HepG2 (cell line): ENCODE measurements around the gene RIPOR1. TPM values are rescaled to one million over a fixed set of nuclear protein-coding genes. Genes with fewer than 3 reads are reported as not detected.

Source experiments
- CREB1 ChIP-seq, 2 experiments: fragments of 450-650 bp in 1 of 2; IDR thresholded peaks; 2 replicates each; pipeline ENCODE4 v1.6.1; 2016 to 2017; ENCODE audit warnings: control low read depth in 1 of 2, mild to moderate bottlenecking in 1 of 2, missing compliant biosample characterization in 1 of 2, missing genetic modification characterization in 1 of 2
- HNRNPK ChIP-seq: fragments of 200-400 bp; formaldehyde crosslinking; IDR thresholded peaks from 2 replicates; pipeline ENCODE4 v1.6.1; 2018; ENCODE audit warnings: low read length, low read depth, moderate library complexity, mild to moderate bottlenecking; ENCODE audit not compliant: poor library complexity, severe bottlenecking
- HNRNPUL1 ChIP-seq: fragments of 200-400 bp; formaldehyde crosslinking; IDR thresholded peaks from 2 replicates; pipeline ENCODE4 v1.6.1; 2017; ENCODE audit warnings: low read depth, mild to moderate bottlenecking, low read length, moderate library complexity
- PHF8 ChIP-seq: sonication (generic); formaldehyde crosslinking; IDR thresholded peaks from 2 replicates; pipeline ENCODE4 v1.5.0; 2020; ENCODE audit warnings: missing genetic modification reagents
- RARA ChIP-seq: IDR thresholded peaks from 2 replicates; pipeline ENCODE4 v1.6.1; 2016; ENCODE audit warnings: missing genetic modification reagents, missing compliant biosample characterization
- SOX5 ChIP-seq: IDR thresholded peaks from 2 replicates; pipeline ENCODE4 v1.6.1; 2016; ENCODE audit warnings: borderline replicate concordance
- SUZ12 ChIP-seq: fragments of 150-350 bp; IDR thresholded peaks from 2 replicates; pipeline ENCODE4 v1.6.1; 2014; ENCODE audit warnings: low read depth, low read length
- U2AF2 ChIP-seq: fragments of 200-400 bp; formaldehyde crosslinking; IDR thresholded peaks from 2 replicates; pipeline ENCODE4 v1.6.1; 2017; ENCODE audit warnings: low read depth, mild to moderate bottlenecking, low read length
- ZNF563 ChIP-seq: sonication (generic); formaldehyde crosslinking; IDR thresholded peaks from 2 replicates; pipeline ENCODE4 v1.8.0; 2022; ENCODE audit warnings: mild to moderate bottlenecking, moderate library complexity, missing genetic modification reagents
- ZNF572 ChIP-seq: sonication (generic); formaldehyde crosslinking; IDR thresholded peaks from 2 replicates; pipeline ENCODE4 v1.5.1; 2020; ENCODE audit warnings: mild to moderate bottlenecking, missing genetic modification reagents
- ZNF644 ChIP-seq: IDR thresholded peaks from 2 replicates; pipeline ENCODE4 v1.6.1; 2016; ENCODE audit warnings: low read depth
- ZNF720 ChIP-seq: sonication (generic); formaldehyde crosslinking; IDR thresholded peaks from 2 replicates; pipeline ENCODE4 v1.4.0; 2020; ENCODE audit warnings: missing genetic modification reagents
- ZNF775 ChIP-seq: sonication (generic); formaldehyde crosslinking; IDR thresholded peaks from 2 replicates; pipeline ENCODE4 v1.4.0; 2020; ENCODE audit warnings: missing genetic modification reagents, mild to moderate bottlenecking, moderate library complexity, borderline replicate concordance
- polyA plus RNA-seq, 8 experiments: library from polyadenylated mRNA; depleted of rRNA in 3 of 8; stranded (reverse) in 7 of 8; unstranded in 1 of 8; fragments of >200 nt; fragmentation: Illumina TruSeq in 4 of 8; extraction: Trizol in 4 of 8; gene quantifications; 2 replicates each; pipeline versions ENCODE4 v1.2.1 to v1.2.3, GENCODE V29; 2011 to 2016; ENCODE audit warnings: low read depth in 4 of 8, missing spikeins in 1 of 8, mixed read lengths in 1 of 8; ENCODE audit not compliant: insufficient read depth in 1 of 8
- total RNA-seq, 5 experiments: library from RNA; depleted of rRNA; stranded (reverse); fragments of >200 nt; fragmentation: Illumina TruSeq; extraction: Trizol; gene quantifications; 2 replicates each; pipeline ENCODE4 v1.2.3, GENCODE V29; 2016; ENCODE audit warnings: low read depth in 1 of 5
- TF ChIP-seq, protein P1 (sequence below): sonication (generic); formaldehyde crosslinking; IDR thresholded peaks from 2 replicates; pipeline ENCODE4 v1.5.1; 2020; ENCODE audit warnings: mild to moderate bottlenecking, missing genetic modification reagents
- TF ChIP-seq, protein P2 (sequence below): sonication (generic); formaldehyde crosslinking; IDR thresholded peaks from 2 replicates; pipeline ENCODE4 v1.4.0; 2020; ENCODE audit warnings: missing genetic modification reagents
- TF ChIP-seq, protein P3 (sequence below): sonication (generic); formaldehyde crosslinking; IDR thresholded peaks from 2 replicates; pipeline ENCODE4 v1.4.0; 2020; ENCODE audit warnings: missing genetic modification reagents
- TF ChIP-seq, protein P4 (sequence below), 2 experiments: fragments of 450-650 bp in 1 of 2; sonication (generic) in 1 of 2; formaldehyde crosslinking; IDR thresholded peaks; 2 replicates each; pipeline versions ENCODE4 v1.5.0 to v1.8.0; 2020 to 2022; ENCODE audit warnings: mild to moderate bottlenecking in 1 of 2, missing genetic modification reagents in 1 of 2
- TF ChIP-seq, protein P5 (sequence below): sonication (generic); formaldehyde crosslinking; IDR thresholded peaks from 2 replicates; pipeline ENCODE4 v1.4.0; 2020; ENCODE audit warnings: missing genetic modification reagents

RIPOR1 gene
- total and polyA plus RNA-seq, 2 of the 13 experiments (the other 11 are each of a cell fraction or from before 2014, with no cell fraction given): 4.6 to 8.1 TPM

DNA sequence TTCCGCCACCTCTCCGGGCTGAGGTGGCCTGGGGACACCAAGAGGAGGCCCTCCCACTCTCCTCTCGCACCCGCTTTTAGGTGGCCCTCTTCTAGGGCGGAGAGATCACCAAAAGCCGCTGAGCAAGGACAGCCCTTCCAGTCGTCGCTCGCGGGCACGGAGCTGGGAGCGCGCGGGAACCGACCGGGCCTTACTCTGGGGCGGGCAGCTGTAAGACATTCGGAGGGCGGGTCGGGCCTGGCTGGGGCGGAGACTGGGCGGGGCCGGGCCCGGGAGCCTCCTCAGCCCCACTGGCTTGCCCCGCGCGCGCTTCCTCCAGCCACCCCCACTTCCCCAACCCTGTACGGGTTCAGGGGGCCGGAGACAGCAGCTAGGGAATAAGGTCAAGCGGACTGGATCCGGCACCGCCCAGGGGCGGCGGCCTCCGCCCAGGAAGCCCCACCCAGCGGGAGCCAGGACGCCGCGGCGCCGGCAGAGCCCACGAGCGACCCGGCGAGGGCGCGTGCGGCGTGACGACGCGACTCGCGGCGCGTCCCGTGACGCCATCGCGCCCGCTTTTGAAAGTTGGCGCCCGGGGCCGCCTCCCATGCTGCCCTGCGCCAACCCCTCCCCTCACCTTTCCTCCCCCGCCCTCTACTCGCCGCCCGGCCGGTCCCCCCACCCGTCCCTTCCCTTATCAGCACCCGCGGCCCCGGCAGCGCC lies 33.3 kb downstream of the RIPOR1 start (continued):
- TF ChIP-seq, protein P1, sequence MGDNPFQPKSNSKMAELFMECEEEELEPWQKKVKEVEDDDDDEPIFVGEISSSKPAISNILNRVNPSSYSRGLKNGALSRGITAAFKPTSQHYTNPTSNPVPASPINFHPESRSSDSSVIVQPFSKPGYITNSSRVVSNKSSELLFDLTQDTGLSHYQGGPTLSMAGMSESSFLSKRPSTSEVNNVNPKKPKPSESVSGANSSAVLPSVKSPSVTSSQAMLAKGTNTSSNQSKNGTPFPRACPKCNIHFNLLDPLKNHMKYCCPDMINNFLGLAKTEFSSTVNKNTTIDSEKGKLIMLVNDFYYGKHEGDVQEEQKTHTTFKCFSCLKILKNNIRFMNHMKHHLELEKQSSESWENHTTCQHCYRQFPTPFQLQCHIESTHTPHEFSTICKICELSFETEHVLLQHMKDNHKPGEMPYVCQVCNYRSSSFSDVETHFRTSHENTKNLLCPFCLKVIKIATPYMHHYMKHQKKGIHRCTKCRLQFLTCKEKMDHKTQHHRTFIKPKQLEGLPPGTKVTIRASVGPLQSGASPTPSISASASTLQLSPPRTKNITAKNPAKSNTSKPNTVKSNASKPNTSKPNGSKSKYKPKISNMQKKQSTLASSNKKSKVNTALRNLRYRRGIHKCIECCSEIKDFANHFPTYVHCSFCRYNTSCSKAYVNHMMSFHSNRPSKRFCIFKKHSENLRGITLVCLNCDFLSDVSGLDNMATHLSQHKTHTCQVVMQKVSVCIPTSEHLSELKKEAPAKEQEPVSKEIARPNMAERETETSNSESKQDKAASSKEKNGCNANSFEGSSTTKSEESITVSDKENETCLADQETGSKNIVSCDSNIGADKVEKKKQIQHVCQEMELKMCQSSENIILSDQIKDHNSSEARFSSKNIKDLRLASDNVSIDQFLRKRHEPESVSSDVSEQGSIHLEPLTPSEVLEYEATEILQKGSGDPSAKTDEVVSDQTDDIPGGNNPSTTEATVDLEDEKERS (CRISPR knock-in tag): peak; percentile 76; the same call in 1 of the 2 replicates
- TF ChIP-seq U2AF2: no peak
- no peak for TF ChIP-seq ZNF775 (CRISPR knock-in tag)
- peak; percentile 95 for TF ChIP-seq CREB1 (IDR thresholded peaks at IDR 0.05)
- TF ChIP-seq CREB1 (CRISPR knock-in tag; IDR thresholded peaks at IDR 0.05): peak; percentile 52; the same call in 1 of the 2 replicates
- TF ChIP-seq SUZ12: peak; percentile 41; the same call in 1 of the 2 replicates
- TF ChIP-seq PHF8 (CRISPR knock-in tag): peak; percentile 90
- TF ChIP-seq, protein P2, sequence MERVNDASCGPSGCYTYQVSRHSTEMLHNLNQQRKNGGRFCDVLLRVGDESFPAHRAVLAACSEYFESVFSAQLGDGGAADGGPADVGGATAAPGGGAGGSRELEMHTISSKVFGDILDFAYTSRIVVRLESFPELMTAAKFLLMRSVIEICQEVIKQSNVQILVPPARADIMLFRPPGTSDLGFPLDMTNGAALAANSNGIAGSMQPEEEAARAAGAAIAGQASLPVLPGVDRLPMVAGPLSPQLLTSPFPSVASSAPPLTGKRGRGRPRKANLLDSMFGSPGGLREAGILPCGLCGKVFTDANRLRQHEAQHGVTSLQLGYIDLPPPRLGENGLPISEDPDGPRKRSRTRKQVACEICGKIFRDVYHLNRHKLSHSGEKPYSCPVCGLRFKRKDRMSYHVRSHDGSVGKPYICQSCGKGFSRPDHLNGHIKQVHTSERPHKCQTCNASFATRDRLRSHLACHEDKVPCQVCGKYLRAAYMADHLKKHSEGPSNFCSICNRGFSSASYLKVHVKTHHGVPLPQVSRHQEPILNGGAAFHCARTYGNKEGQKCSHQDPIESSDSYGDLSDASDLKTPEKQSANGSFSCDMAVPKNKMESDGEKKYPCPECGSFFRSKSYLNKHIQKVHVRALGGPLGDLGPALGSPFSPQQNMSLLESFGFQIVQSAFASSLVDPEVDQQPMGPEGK (CRISPR knock-in tag): peak; percentile 97
- TF ChIP-seq, protein P3, sequence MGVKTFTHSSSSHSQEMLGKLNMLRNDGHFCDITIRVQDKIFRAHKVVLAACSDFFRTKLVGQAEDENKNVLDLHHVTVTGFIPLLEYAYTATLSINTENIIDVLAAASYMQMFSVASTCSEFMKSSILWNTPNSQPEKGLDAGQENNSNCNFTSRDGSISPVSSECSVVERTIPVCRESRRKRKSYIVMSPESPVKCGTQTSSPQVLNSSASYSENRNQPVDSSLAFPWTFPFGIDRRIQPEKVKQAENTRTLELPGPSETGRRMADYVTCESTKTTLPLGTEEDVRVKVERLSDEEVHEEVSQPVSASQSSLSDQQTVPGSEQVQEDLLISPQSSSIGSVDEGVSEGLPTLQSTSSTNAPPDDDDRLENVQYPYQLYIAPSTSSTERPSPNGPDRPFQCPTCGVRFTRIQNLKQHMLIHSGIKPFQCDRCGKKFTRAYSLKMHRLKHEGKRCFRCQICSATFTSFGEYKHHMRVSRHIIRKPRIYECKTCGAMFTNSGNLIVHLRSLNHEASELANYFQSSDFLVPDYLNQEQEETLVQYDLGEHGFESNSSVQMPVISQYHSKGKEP (CRISPR knock-in tag): no peak; the same call in 1 of the 2 replicates
- TF ChIP-seq ZNF644 (CRISPR knock-in tag): no peak
- TF ChIP-seq, protein P4, sequence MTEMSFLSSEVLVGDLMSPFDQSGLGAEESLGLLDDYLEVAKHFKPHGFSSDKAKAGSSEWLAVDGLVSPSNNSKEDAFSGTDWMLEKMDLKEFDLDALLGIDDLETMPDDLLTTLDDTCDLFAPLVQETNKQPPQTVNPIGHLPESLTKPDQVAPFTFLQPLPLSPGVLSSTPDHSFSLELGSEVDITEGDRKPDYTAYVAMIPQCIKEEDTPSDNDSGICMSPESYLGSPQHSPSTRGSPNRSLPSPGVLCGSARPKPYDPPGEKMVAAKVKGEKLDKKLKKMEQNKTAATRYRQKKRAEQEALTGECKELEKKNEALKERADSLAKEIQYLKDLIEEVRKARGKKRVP (CRISPR knock-in tag; IDR thresholded peaks at IDR 0.05): no peak; a peak in 1 of 4 replicates
- TF ChIP-seq RARA (CRISPR knock-in tag): peak; percentile 6; the same call in 1 of the 2 replicates
- TF ChIP-seq ZNF572: 0 out of 2 replicates have a peak, but pooled peaks have one; percentile 51
- peak; percentile 92 for TF ChIP-seq HNRNPK
- no peak for TF ChIP-seq HNRNPUL1
- TF ChIP-seq SOX5 (CRISPR knock-in tag): no peak; the same call in 1 of the 2 replicates
- TF ChIP-seq, protein P5, sequence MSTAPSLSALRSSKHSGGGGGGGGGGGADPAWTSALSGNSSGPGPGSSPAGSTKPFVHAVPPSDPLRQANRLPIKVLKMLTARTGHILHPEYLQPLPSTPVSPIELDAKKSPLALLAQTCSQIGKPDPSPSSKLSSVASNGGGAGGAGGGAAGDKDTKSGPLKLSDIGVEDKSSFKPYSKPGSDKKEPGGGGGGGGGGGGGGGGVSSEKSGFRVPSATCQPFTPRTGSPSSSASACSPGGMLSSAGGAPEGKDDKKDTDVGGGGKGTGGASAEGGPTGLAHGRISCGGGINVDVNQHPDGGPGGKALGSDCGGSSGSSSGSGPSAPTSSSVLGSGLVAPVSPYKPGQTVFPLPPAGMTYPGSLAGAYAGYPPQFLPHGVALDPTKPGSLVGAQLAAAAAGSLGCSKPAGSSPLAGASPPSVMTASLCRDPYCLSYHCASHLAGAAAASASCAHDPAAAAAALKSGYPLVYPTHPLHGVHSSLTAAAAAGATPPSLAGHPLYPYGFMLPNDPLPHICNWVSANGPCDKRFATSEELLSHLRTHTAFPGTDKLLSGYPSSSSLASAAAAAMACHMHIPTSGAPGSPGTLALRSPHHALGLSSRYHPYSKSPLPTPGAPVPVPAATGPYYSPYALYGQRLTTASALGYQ (CRISPR knock-in tag): no peak
- TF ChIP-seq ZNF563 (CRISPR knock-in tag): peak; percentile 87
- no peak for TF ChIP-seq ZNF720 (CRISPR knock-in tag)
